Endothelial cell (in vitro differentiated cells): ENCODE data around the gene XRCC5. TPM values are rescaled to one million over a fixed set of nuclear protein-coding genes. Genes with fewer than 3 reads are reported as not detected.

Experiments
- DNase-seq: peaks from one replicate; pipeline ENCODE4 v3.0.0; 2021; ENCODE audit warnings: low spot score
- H3K27ac Mint-ChIP-seq: one replicate; pipeline ENCODE4 v1.8.0; 2021; ENCODE audit warnings: mixed read lengths, inconsistent platforms; ENCODE audit not compliant: unreplicated experiment
- H3K27me3 Mint-ChIP-seq: one replicate; pipeline ENCODE4 v1.8.0; 2021; ENCODE audit warnings: mild to moderate bottlenecking, moderate library complexity, mixed read lengths, inconsistent platforms; ENCODE audit not compliant: unreplicated experiment
- H3K36me3 Mint-ChIP-seq: one replicate; pipeline ENCODE4 v1.8.0; 2021; ENCODE audit warnings: mild to moderate bottlenecking, low read depth, mixed read lengths, inconsistent platforms; ENCODE audit not compliant: unreplicated experiment
- H3K4me1 Mint-ChIP-seq: one replicate; pipeline ENCODE4 v1.8.0; 2021; ENCODE audit warnings: mild to moderate bottlenecking, mixed read lengths, inconsistent platforms; ENCODE audit not compliant: unreplicated experiment
- H3K4me3 Mint-ChIP-seq: one replicate; pipeline ENCODE4 v1.8.0; 2021; ENCODE audit warnings: mild to moderate bottlenecking, mixed read lengths, inconsistent platforms; ENCODE audit not compliant: unreplicated experiment
- H3K9me3 Mint-ChIP-seq: one replicate; pipeline ENCODE4 v1.8.0; 2021; ENCODE audit warnings: mixed read lengths, inconsistent platforms; ENCODE audit not compliant: unreplicated experiment
- total RNA-seq: library from RNA; stranded (reverse); fragmentation: NEBNext Ultra II Directional; extraction: Animal tissue kit (Norgen Biotek cat#: 25700); gene quantifications from one replicate; pipeline ENCODE4 v1.2.1, GENCODE V29; 2021; ENCODE audit not compliant: unreplicated experiment
- TF ChIP-seq, protein P1 (sequence below): fragments of 200-600 bp; sonication (generic); IDR thresholded peaks from one replicate; pipeline ENCODE4 v1.5.0; 2021; ENCODE audit warnings: antibody characterized with exemption; ENCODE audit not compliant: unreplicated experiment

Gene XRCC5
- total RNA-seq, 1 donor from 2014 or later: 365 TPM

DNA sequence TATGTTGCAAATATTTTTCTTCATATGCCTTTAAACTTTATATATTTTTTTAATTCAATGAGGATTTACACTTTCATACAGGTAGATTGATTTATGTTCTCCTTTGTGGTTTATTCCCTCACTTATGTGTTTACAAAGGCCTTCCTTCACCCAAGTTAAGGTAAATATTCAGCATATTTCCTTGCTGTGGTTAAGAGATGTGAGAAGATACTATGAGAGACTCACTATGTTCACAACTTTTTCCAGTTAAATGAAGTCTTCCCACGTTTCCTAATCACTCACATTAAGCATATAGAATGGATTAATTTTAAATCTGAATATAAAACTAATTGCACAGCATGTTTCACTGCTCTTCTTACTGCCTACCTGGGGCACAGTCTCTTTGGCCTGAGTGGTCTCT lies 28.1 kb upstream of the XRCC5 start:
- Mint-ChIP-seq H3K4me3 (peak overlapping the region; percentile 89), H3K36me3 (no peaks in the 10 kb centered on the region), H3K9me3 (no peaks in the 10 kb centered on the region), H3K27ac (no peak overlapping the region), H3K4me1 (peaks cover 35% of the 10 kb centered on the region), H3K27me3 (peaks cover 2% of the 10 kb centered on the region)
- TF ChIP-seq, protein P1, sequence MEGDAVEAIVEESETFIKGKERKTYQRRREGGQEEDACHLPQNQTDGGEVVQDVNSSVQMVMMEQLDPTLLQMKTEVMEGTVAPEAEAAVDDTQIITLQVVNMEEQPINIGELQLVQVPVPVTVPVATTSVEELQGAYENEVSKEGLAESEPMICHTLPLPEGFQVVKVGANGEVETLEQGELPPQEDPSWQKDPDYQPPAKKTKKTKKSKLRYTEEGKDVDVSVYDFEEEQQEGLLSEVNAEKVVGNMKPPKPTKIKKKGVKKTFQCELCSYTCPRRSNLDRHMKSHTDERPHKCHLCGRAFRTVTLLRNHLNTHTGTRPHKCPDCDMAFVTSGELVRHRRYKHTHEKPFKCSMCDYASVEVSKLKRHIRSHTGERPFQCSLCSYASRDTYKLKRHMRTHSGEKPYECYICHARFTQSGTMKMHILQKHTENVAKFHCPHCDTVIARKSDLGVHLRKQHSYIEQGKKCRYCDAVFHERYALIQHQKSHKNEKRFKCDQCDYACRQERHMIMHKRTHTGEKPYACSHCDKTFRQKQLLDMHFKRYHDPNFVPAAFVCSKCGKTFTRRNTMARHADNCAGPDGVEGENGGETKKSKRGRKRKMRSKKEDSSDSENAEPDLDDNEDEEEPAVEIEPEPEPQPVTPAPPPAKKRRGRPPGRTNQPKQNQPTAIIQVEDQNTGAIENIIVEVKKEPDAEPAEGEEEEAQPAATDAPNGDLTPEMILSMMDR: no peak
- no peak for DNase-seq

- H3K4me1 Mint-ChIP-seq: peaks cover 32% of the 10 kb centered on the region
- peak; percentile 63 for DNase-seq
- peaks cover 2% of the 10 kb centered on the region for H3K27me3 Mint-ChIP-seq
- peak within 1 kb of the TSS; percentile 6 for H3K27ac Mint-ChIP-seq
- H3K36me3 Mint-ChIP-seq: no peaks in the 10 kb centered on the region
- H3K4me3 Mint-ChIP-seq: peak within 1 kb of the TSS; percentile 89
- TF ChIP-seq, protein P1: no peak
- no peaks in the 10 kb centered on the region for H3K9me3 Mint-ChIP-seq
These were observed 27.5 kb upstream of the XRCC5 start, which contains the start of the genes PECR and TMEM169 for GRCh38 chr2:216081487-216082116. TSS of gene PECR (minus strand) at chr2:216081809. CDS start at chr2:216081741, 68 bp downstream. TSS of gene TMEM169 (plus strand) at chr2:216081919. CDS start at chr2:216095964, 14,045 bp downstream.

DNA sequence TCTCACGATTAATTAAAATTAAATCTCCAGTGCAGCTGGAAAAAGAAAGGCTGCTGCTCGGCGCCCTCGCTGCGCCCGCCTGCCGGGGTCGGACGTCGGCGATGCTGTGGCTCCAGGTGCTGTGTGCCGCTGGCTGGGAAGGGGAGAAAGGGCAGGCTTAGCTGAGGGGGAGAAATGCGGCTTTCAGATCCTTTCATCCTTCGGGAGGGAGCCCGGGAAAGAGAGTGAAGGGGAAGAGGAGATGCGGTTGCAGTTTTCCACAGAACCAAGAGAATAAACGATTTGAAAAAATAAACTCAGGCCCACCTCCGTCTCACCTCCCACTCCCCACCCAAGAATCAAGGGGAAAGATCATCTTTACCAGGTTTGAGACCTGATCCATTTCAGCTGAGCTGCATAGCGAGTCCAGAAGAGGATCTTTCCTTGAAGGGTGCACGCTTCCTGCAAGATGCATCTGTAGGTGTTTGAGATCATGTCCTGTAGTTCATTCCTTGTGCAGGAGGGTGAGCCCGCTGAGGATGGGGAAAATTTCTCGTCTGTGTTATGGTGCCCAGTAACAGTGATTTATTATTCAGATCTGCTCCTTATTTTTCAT lies 26.9 kb upstream of the XRCC5 start:
- Mint-ChIP-seq H3K4me3 (peak overlapping the region; percentile 89), H3K4me1 (peaks cover 32% of the 10 kb centered on the region), H3K27me3 (peaks cover 2% of the 10 kb centered on the region), H3K36me3 (no peaks in the 10 kb centered on the region), H3K27ac (peak overlapping the region; percentile 6), H3K9me3 (no peaks in the 10 kb centered on the region)
- DNase-seq: peak; percentile 15
- TF ChIP-seq, protein P1: no peak

DNA sequence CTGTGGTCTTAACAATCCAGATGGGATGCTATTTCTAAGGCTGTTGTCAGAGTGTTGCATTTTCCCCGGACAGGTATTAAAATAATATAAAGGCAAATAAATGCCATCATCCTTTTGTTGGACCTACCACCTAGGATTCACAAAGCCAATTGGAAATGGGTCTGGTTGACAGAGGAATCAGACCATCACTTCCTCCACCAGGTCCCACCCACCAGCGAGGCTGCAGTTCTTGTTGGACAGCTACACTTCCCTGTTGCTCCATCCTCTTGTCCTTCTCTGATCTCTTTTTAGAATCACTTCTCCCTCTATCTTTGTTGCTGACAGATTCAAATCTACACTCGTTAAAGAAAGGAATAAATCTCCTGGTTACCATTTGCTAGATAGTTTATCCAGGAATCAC lies 26.3 kb upstream of the XRCC5 start:
- peak overlapping the region; percentile 89 for H3K4me3 Mint-ChIP-seq

More for the DNA sequence above, 26.3 kb upstream of the XRCC5 start:
- DNase-seq: no peak
- H3K36me3 Mint-ChIP-seq: no peaks in the 10 kb centered on the region
- peak overlapping the region; percentile 6 for H3K27ac Mint-ChIP-seq
- H3K4me1 Mint-ChIP-seq: peaks cover 32% of the 10 kb centered on the region
- TF ChIP-seq, protein P1: no peak
- peaks cover 2% of the 10 kb centered on the region for H3K27me3 Mint-ChIP-seq
- H3K9me3 Mint-ChIP-seq: no peaks in the 10 kb centered on the region
